ENCODE measurements around the gene ECHS1. TPM values are rescaled to one million over a fixed set of nuclear protein-coding genes. Genes with fewer than 3 reads are reported as not detected.
A peak's percentile ranks its signal among the peaks of the same experiment; 100 is the strongest.

Gene ECHS1
- total and polyA plus RNA-seq, 9 of the 15 experiments (the other 6 are each of a cell fraction or from before 2014, with no cell fraction given) = 16.6 to 100 (median 68.1) TPM

DNA sequence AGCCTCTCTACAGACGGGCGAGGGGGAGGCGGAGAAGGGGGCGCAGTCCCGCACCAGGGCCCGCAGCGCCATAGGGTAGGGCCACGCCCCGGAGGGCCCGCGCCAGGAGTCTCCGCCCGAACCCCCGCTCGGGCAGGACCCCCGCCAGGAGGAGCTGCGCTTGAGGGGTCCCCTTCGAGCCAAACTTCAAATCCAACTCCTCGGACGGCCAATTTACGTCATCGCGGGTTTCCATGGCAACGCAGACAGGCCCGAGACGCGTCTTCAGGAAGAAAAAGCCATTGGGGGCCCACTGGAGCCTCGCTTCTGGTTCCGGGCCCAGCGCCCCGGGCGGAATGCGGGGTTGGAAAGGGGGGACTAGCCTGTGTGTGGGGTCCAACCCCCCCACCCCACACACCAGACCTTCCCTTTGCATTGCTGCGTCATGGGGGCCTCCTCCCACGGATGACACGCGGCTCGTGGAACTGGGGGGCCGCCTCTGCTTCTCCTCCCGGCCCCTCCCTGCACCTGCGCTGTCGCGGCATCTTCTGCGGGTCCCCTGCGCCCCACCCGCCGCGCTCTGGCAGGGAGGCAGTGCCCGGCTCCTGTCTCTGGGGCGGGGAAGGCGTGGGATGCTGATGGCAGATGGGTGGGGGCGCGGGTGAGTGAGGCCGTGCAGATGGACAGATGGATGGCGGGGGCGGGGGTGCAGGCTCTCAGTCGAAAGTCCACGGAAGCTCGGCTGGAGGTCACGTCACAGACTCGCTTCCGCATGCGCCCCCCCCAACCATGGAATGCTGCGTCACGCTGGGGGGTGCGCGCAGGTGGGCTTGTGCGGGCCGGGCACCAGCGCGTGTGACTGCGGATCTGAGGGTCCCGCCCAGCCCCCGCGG lies 37.7 kb downstream of the ECHS1 start:
- ATAC-seq = peak; percentile 56
- POLR2A ChIA-PET = no interaction called here
- no peak for TF ChIP-seq FOXK2 (conservative IDR thresholded peaks at IDR 0.05 in 1 of 2, IDR thresholded peaks at IDR 0.05 in 1 of 2; ENCODE audit: low read depth in 2 of 2)
- 0 out of 4 replicates have a peak, but pooled peaks of 1 of the 2 experiments have one; percentile 29 for TF ChIP-seq NRF1 (conservative IDR thresholded peaks at IDR 0.05 in 1 of 2, IDR thresholded peaks at IDR 0.05 in 1 of 2)
- TF ChIP-seq, protein P1, sequence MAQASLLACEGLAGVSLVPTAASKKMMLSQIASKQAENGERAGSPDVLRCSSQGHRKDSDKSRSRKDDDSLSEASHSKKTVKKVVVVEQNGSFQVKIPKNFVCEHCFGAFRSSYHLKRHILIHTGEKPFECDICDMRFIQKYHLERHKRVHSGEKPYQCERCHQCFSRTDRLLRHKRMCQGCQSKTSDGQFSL (CRISPR knock-in tag; IDR thresholded peaks at IDR 0.05) = peak; percentile 70; the same call in 1 of the 2 replicates
- TF ChIP-seq, protein P1 (tag; IDR thresholded peaks at IDR 0.05) = no peak
- no peak for TF ChIP-seq KLF16 (IDR thresholded peaks at IDR 0.05)
- TF ChIP-seq ELF2 (CRISPR knock-in tag; IDR thresholded peaks at IDR 0.05) = no peak
- no peak for TF ChIP-seq ZNF589 (CRISPR knock-in tag; IDR thresholded peaks at IDR 0.05; ENCODE audit: low read depth)
- peak; percentile 56; the same call in 1 of the 2 replicates for TF ChIP-seq BMI1 (IDR thresholded peaks at IDR 0.05; ENCODE audit: low read length)
- TF ChIP-seq CREM (IDR thresholded peaks at IDR 0.05; ENCODE audit: low read depth) = peak; percentile 48; the same call in 1 of the 2 replicates
- TF ChIP-seq, protein P2, sequence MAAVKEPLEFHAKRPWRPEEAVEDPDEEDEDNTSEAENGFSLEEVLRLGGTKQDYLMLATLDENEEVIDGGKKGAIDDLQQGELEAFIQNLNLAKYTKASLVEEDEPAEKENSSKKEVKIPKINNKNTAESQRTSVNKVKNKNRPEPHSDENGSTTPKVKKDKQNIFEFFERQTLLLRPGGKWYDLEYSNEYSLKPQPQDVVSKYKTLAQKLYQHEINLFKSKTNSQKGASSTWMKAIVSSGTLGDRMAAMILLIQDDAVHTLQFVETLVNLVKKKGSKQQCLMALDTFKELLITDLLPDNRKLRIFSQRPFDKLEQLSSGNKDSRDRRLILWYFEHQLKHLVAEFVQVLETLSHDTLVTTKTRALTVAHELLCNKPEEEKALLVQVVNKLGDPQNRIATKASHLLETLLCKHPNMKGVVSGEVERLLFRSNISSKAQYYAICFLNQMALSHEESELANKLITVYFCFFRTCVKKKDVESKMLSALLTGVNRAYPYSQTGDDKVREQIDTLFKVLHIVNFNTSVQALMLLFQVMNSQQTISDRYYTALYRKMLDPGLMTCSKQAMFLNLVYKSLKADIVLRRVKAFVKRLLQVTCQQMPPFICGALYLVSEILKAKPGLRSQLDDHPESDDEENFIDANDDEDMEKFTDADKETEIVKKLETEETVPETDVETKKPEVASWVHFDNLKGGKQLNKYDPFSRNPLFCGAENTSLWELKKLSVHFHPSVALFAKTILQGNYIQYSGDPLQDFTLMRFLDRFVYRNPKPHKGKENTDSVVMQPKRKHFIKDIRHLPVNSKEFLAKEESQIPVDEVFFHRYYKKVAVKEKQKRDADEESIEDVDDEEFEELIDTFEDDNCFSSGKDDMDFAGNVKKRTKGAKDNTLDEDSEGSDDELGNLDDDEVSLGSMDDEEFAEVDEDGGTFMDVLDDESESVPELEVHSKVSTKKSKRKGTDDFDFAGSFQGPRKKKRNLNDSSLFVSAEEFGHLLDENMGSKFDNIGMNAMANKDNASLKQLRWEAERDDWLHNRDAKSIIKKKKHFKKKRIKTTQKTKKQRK (IDR thresholded peaks at IDR 0.05; ENCODE audit: borderline replicate concordance, low read depth, low read length) = no peak
- TF ChIP-seq EGR1 (conservative IDR thresholded peaks at IDR 0.05) = peak; percentile 83
- no peak for TF ChIP-seq E2F3 (CRISPR knock-in tag; IDR thresholded peaks at IDR 0.05)
- TF ChIP-seq TBP (optimal IDR thresholded peaks at IDR 0.05; ENCODE audit: low read depth, low read length) = no peak
- TF ChIP-seq CSDE1 (IDR thresholded peaks at IDR 0.05) = peak in 1 of 2 experiments; percentile 69; a peak in 2 of 4 replicates
- peak; percentile 73 for TF ChIP-seq SAFB (IDR thresholded peaks at IDR 0.05; ENCODE audit: borderline replicate concordance, low read depth, low read length)
- 0 out of 2 replicates have a peak, but pooled peaks have one; percentile 14 for TF ChIP-seq ATF7 (IDR thresholded peaks at IDR 0.05)
- TF ChIP-seq SMC3 (conservative IDR thresholded peaks at IDR 0.05; ENCODE audit: insufficient read depth, low read depth, low read length) = no peak
- TF ChIP-seq ATF1 (CRISPR knock-in tag; IDR thresholded peaks at IDR 0.05) = no peak
- TF ChIP-seq ATF1 (tag; IDR thresholded peaks at IDR 0.05) = peak; percentile 59
- TF ChIP-seq RFX1 (IDR thresholded peaks at IDR 0.05) = peak; percentile 95

More for the DNA sequence above, 37.7 kb downstream of the ECHS1 start:
- peak overlapping the region; percentile 33; the same call in 1 of the 2 replicates for H3K4me2 ChIP-seq (ENCODE audit: insufficient read depth, low read length)
- no peak overlapping the region for H3K27ac ChIP-seq (ENCODE audit: extremely low read depth, low read depth, low read length)
- H2AFZ ChIP-seq (ENCODE audit: low read depth, low read length) = 0 out of 2 replicates have a peak overlapping the region, but pooled peaks have one; percentile 32
- peak overlapping the region; percentile 22 for H3K4me3 ChIP-seq
- no peaks in the 10 kb centered on the region for H3K9me1 ChIP-seq (ENCODE audit: control insufficient read depth, insufficient read depth, low read length)
- no peaks in the 10 kb centered on the region for H3K36me3 ChIP-seq (ENCODE audit: control insufficient read depth, insufficient read depth, low read length)
- FAIRE-seq (no peak), DNase-seq (ENCODE audit: extremely low read depth in 1 of 4, low spot score in 3 of 4) (peak; percentile 47 to 66 (median 63))
- no TSS peak for BruUV-seq (replicated peaks)
- H4K20me1 ChIP-seq (replicated peaks; ENCODE audit: control insufficient read depth, insufficient read depth, low read length) = no peaks in the 10 kb centered on the region
- H3K79me2 ChIP-seq (ENCODE audit: control insufficient read depth, insufficient read depth, low read length) = no peaks in the 10 kb centered on the region
- intact Hi-C loops (cut with micrococcal nuclease) = no loop called here
- CTCF ChIA-PET (ENCODE audit: low intra/inter-chr PET ratio) = no interaction called here
- 2% methylated on average over 29 of the region's 75 CpGs for WGBS (ENCODE audit: insufficient coverage, low coverage, missing lambda C conversion rate)
- in situ Hi-C loops (cut with MboI) = no loop called here
- H3K9ac ChIP-seq (ENCODE audit: insufficient read depth in 1 of 2, low read depth in 2 of 2, low read length in 2 of 2) = peak overlapping the region in 1 of 2 experiments; percentile 35; a peak in 1 of 4 replicates
- H3K27me3 ChIP-seq (ENCODE audit: control insufficient read depth in 2 of 2, insufficient read depth in 2 of 2, low read length in 2 of 2) = peaks cover 8 to 12% of the 10 kb centered on the region in 2 experiments; a peak in 4 of 5 replicates
- H3K4me1 ChIP-seq (replicated peaks in 1 of 2; ENCODE audit: control insufficient read depth in 2 of 2, insufficient read depth in 2 of 2, low read length in 2 of 2) = peaks cover 0 to 26% of the 10 kb centered on the region in 2 experiments; a peak in 2 of 5 replicates
- H3K9me3 ChIP-seq (replicated peaks; ENCODE audit: control insufficient read depth, insufficient read depth, low read depth, low read length) = no peaks in the 10 kb centered on the region
